WI38 (cell line): ENCODE measurements around the gene TMEM35B.
A peak's percentile ranks its signal among the peaks of the same experiment; 100 is the strongest.

Experiments used
- H3K4me3 ChIP-seq: 2 replicates; pipeline ENCODE4 v1.5.1; 2011; ENCODE audit warnings: low read depth, mild to moderate bottlenecking, control low read depth, low read length
- TF ChIP-seq, protein P1 (sequence below): IDR thresholded peaks from 2 replicates; pipeline ENCODE4 v1.5.1; 2012; ENCODE audit warnings: low read depth, mild to moderate bottlenecking, control low read depth, low read length

TMEM35B gene

DNA sequence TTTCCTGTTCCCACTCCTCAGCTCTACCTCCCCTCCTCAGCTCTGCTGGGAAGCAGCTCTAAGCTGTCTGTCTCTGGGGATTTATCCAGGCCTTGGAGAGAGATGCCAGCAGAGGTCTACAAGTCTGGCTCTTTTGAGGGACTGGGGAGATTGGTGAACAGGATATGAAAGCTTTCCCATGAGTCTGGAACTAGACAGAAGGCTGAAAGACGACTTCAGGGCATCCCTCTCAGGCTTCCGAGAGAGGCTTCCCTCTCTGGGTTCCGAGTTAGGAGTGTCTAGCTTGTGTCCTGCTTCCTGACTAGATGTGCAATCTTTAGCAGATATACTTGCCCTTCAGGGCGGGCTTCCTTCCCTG, 733 bp downstream of the TMEM35B start:
- peak overlapping the region; percentile 71 for H3K4me3 ChIP-seq
- TF ChIP-seq, protein P1, sequence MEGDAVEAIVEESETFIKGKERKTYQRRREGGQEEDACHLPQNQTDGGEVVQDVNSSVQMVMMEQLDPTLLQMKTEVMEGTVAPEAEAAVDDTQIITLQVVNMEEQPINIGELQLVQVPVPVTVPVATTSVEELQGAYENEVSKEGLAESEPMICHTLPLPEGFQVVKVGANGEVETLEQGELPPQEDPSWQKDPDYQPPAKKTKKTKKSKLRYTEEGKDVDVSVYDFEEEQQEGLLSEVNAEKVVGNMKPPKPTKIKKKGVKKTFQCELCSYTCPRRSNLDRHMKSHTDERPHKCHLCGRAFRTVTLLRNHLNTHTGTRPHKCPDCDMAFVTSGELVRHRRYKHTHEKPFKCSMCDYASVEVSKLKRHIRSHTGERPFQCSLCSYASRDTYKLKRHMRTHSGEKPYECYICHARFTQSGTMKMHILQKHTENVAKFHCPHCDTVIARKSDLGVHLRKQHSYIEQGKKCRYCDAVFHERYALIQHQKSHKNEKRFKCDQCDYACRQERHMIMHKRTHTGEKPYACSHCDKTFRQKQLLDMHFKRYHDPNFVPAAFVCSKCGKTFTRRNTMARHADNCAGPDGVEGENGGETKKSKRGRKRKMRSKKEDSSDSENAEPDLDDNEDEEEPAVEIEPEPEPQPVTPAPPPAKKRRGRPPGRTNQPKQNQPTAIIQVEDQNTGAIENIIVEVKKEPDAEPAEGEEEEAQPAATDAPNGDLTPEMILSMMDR, result no peak

DNA sequence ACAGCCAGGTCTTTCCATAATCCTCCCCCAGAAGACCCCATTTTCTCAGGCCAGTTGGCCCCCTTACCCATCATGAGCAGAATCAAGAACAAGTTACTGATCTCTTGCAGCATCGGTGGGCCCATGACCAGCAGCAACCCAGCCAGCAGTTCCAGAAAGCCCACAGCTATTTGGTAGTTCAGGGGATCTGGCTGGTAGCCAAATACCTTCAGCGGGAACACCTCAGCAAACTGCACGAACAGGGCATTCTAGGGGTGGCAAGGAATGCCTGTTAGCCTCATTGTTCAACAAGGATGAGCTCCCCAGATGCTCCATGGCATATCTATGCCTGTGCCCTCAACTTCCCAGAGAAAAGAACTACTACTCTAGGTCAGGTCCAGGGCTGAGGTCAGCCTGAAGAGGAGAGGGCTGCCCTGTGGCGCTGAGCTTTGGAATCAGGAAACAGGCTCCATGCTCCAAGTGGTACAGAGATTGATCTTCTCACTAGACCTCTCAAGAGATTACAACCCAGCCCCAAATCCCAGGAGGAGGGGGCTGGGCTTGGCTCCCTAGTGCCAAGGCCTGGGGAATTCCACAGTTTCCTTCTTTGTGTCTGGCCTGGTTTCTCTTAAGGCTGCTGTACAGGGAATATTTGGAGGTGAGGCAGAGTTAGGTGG, 1.3 kb downstream of the TMEM35B start:
- peak overlapping the region; percentile 71 for H3K4me3 ChIP-seq
- TF ChIP-seq, protein P1, result no peak

DNA sequence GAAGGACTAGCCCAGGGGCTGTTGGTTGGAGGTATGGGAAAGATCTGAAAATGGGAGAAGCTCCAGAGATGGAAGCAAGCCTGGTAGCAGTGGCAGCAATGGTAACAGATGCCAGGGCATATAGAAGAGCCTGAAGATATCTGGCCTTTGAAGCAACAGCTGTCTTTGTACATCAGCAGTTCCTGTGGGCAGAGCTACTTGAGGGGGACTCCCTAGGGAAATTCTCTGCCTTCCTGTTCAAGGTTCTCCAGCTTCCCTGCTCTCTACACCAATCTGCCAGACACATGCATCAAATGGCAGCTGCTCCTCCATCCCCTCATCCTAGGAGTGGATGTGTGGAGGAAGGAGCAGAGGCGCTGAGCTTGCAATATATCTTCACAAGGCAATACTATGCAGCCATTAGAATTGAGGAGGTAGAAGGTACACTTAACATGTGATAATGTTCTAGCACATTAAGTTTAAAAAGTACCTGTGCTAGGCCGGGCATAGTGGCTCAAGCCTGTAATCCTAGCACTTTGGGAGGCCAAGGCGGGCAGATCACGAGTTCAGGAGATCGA, 2.2 kb downstream of the TMEM35B start:
- TF ChIP-seq, protein P1, result no peak
- no peak overlapping the region for H3K4me3 ChIP-seq

DNA sequence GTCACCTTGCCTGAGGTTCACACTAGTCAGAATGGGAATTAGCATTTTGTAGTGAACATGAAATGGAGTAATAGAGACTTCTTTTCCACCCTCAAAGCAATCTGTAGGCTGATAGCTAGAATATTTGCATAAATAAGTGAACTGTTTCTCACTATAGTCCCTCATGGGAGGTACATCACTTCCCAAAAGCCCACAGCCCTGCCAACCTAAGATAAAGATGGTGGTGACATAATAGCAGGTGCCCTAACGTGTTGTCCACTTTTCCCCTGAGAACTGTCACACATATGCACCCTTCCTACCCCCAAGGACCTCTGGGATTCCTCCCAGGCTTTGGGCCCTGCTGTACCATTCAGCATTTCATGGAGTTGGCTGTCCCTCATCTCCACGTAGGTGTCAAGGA, 4.4 kb downstream of the TMEM35B start:
- TF ChIP-seq, protein P1, result no peak
- H3K4me3 ChIP-seq, result no peak overlapping the region

DNA sequence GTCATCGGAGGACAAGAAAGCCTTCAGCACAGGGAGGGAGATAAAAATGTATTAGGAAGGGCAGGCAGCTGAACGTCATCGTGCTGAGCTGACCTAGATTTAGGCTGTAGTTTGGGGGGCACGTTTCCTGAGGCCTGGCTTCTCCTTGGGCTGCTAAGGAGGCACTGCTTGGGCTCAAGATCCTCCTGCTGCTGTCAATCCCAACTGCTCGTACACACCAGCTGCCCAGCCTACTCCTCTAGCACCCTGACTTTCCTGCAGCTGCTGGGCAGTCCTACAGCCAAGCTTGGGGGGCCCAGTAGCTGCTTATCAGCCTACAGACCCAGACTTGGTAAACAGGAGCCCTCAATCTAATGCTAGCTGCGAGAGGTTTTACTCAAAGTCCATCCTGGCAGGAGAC, 6.2 kb downstream of the TMEM35B start:
- TF ChIP-seq, protein P1, result no peak
- H3K4me3 ChIP-seq, result no peak overlapping the region

DNA sequence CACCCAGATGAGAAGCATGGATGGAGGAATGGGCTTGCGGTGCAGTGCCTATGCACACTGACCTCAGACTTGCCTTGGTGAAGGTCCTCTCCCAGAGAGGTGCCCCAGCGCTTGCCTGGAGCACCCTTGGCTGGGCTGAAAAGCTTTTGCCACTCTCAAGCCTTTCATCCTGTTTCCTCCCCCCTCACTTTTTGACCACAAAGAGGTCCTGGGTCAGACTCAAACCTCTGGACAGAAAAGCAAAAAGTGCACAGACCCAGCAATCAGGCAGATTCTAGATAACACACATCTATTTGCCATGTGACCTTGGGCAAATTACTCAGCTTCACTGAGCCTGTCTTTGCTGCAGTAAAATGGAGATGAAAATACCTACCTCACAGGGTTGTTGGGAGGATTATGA, 7.3 kb downstream of the TMEM35B start:
- TF ChIP-seq, protein P1, result no peak
- no peak overlapping the region for H3K4me3 ChIP-seq

DNA sequence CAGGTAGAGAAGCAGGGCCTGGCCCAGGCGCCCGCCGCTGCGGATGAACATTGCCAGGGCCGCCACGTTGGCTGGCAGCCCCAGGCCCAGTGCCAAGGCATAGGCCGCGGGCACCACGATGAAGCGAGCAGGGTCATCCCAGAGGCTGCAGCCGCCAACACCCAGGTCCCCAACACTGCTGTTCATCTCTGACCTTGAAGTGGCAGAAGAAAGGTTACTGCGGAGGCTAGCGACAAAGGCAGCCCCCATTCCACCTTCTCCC, 8.0 kb downstream of the TMEM35B start:
- TF ChIP-seq, protein P1, result no peak

More for the DNA sequence above, 8.0 kb downstream of the TMEM35B start:
- no peak overlapping the region for H3K4me3 ChIP-seq
